Left ventricle myocardium inferior (tissue), 1 donor: ENCODE measurements around the gene IQCH. TPM values are rescaled to one million over a fixed set of nuclear protein-coding genes. Genes with fewer than 3 reads are reported as not detected.

Experiments used
- DNase-seq: peaks from one replicate; pipeline ENCODE4 v3.0.0-alpha.2; 2020
- H3K27ac ChIP-seq: fragments of 200-600 bp; replicated peaks from 2 replicates; pipeline ENCODE4 v1.8.0; 2021
- H3K27me3 ChIP-seq: fragments of 200-600 bp; 2 replicates; pipeline ENCODE4 v1.8.0; 2021; ENCODE audit warnings: low read depth
- H3K36me3 ChIP-seq: fragments of 200-600 bp; 2 replicates; pipeline ENCODE4 v1.8.0; 2021
- H3K4me1 ChIP-seq: fragments of 200-600 bp; 2 replicates; pipeline ENCODE4 v1.8.0; 2021
- H3K4me3 ChIP-seq: fragments of 200-600 bp; 2 replicates; pipeline ENCODE4 v1.8.0; 2021; ENCODE audit warnings: mild to moderate bottlenecking, moderate library complexity
- H3K9me3 ChIP-seq: fragments of 200-600 bp; replicated peaks from 2 replicates; pipeline ENCODE4 v1.8.0; 2021
- CTCF ChIP-seq: fragments of 200-600 bp; IDR thresholded peaks from 2 replicates; pipeline ENCODE4 v1.8.0; 2021; ENCODE audit warnings: antibody characterized with exemption, mild to moderate bottlenecking, borderline replicate concordance
- intact Hi-C: fragments of 100-400 bp; cut with micrococcal nuclease; formaldehyde crosslinking; loops from one replicate; pipeline ENCODE4 v1.11.0; 2022
- total RNA-seq: library from RNA; stranded (reverse); fragmentation: NEBNext Ultra II Directional; extraction: Animal tissue kit (Norgen Biotek cat#: 25700); gene quantifications from one replicate; pipeline ENCODE4 v1.2.1, GENCODE V29; 2021
- donor health status: DM: no; HTN: yes; CAD: no; lungs with severe emphysema.

IQCH gene
- total RNA-seq, 1 donor from 2014 or later: 1.1 TPM

DNA sequence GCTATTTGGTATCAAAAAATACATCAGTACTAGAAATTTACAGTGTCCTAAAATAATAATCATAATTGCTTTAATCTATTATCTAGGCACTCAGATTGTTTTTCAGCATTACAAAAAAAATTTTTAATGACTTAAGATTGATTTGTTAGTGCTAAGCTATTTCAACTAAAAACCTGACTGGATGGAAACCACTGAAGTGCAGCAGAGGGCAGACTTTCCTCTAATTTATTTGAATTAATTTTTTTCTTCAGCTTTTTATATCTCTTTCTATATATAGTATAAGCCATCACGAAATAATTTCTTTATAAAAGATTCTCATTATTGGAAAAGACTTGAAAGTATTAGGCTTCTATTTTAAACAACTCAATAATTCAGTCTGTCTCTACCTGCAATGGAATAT is 131.4 kb downstream of the IQCH start:
- TF ChIP-seq CTCF: no peak
- no peaks in the 10 kb centered on the region for H3K9me3 ChIP-seq
- intact Hi-C loops: no loop called here
- H3K4me3 ChIP-seq: no peak overlapping the region
- H3K36me3 ChIP-seq: no peaks in the 10 kb centered on the region
- no peaks in the 10 kb centered on the region for H3K27me3 ChIP-seq
- no peak for DNase-seq
- H3K27ac ChIP-seq: no peak overlapping the region
- H3K4me1 ChIP-seq: no peaks in the 10 kb centered on the region

DNA sequence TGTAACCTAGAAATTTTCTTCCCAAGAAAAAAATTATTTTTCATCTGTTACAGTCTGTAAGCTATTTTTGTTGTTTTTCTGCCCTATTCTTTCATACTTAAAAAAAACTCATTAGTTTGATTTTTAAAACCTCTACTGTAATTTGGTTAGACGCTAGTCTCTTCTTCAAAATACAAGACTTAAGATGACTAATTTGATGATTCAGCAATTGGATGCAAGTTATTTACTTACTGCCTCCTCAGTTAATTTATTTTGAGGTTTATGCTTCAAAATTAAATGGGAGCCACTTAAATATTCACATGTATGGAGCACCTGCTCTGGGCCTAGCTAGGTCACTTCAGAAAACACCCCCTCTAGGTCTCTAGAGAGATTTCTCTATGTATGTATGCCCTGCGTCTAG is 132.4 kb downstream of the IQCH start:
- Histone ChIP-seq H3K36me3 (no peaks in the 10 kb centered on the region), H3K27me3 (no peaks in the 10 kb centered on the region), H3K27ac (no peak overlapping the region), H3K4me3 (no peak overlapping the region), H3K9me3 (no peaks in the 10 kb centered on the region), H3K4me1 (no peaks in the 10 kb centered on the region)
- TF ChIP-seq CTCF: no peak
- DNase-seq: no peak
- intact Hi-C loops: no loop called here

DNA sequence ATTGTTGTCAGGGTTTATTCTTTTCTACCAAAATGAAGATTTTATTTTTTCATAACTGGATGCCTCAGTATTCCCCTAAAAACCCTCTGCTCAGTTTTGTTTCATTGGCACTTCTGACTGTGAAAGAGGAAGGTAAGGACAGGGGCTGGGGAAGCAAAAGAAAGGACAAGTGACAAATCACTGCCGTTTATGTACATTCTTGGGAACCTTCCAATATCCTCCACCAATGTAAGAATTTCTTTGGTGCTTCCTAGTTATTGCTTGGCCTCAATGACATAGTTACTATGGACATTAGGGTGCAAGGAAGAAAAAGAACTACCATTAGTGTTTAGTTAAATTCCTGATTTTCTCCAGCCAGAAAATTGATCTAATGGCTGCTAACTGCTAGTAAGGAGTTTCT is 135.4 kb downstream of the IQCH start:
- TF ChIP-seq CTCF: no peak
- Histone ChIP-seq H3K36me3 (no peaks in the 10 kb centered on the region), H3K27me3 (no peaks in the 10 kb centered on the region), H3K9me3 (no peaks in the 10 kb centered on the region), H3K4me3 (no peak overlapping the region), H3K4me1 (no peaks in the 10 kb centered on the region), H3K27ac (no peak overlapping the region)
- DNase-seq: no peak
- intact Hi-C loops: no loop called here

DNA sequence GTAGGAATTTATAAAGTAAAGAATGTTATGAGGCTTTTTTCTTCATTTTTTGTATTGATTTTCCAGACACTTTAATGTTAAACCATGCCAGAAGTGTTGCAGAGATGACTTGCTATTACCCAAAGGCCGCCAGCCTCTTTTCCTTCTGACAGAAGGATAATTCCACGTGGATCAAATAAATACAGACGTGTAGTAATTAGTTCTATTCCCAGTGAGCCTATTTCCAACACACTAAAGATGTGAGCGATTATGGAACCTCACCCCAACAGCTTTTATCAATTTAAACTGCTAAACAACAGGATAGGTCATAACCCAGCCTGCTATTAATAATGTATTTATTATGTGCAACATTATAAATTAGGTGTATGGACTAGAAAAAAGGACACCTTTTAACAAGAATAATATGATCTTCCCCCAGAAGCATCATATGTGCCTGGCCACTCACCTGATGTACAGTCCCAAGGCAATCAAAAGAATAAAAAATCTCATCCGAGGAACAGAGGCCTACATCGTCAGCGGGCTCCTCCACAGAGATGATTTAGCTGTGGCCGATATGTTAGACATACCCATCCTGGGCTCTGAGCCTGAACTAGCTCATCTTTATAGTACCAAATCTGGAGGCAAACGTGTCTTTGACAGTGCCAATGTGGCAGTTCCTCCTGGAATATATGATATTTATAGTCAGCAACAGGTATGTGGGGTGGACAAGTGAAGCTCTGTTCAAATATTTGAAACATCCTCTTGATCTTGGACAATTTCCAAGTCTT is 140.5 kb downstream of the IQCH start:
- intact Hi-C loops: no loop called here

GRCh38 chr15:67396114-67396513 is 141.5 kb downstream of the IQCH start:
- no peak for DNase-seq
- Histone ChIP-seq H3K4me1 (no peaks in the 10 kb centered on the region), H3K4me3 (no peak overlapping the region), H3K9me3 (no peaks in the 10 kb centered on the region), H3K36me3 (no peaks in the 10 kb centered on the region), H3K27me3 (no peaks in the 10 kb centered on the region), H3K27ac (no peak overlapping the region)
- no peak for TF ChIP-seq CTCF
- intact Hi-C loops: no loop called here

More for the DNA sequence above, 140.5 kb downstream of the IQCH start:
- H3K36me3 ChIP-seq: no peaks in the 10 kb centered on the region
- DNase-seq: no peak
- H3K4me1 ChIP-seq: no peaks in the 10 kb centered on the region
- no peak overlapping the region for H3K4me3 ChIP-seq
- no peak overlapping the region for H3K27ac ChIP-seq
- TF ChIP-seq CTCF: no peak
- no peaks in the 10 kb centered on the region for H3K27me3 ChIP-seq
- H3K9me3 ChIP-seq: no peaks in the 10 kb centered on the region
